Activated naive CD8-positive, alpha-beta T cell treated with anti-CD3 and anti-CD28 coated beads for 36 hours (primary cell): ENCODE results near the gene LY6G6D. TPM values are rescaled to one million over a fixed set of nuclear protein-coding genes. Genes with fewer than 3 reads are reported as not detected.

Source experiments
- DNase-seq: peaks from one replicate; pipeline ENCODE4 v3.0.0; 2021
- H3K27ac Mint-ChIP-seq: one replicate; pipeline ENCODE4 v1.8.0; 2022; ENCODE audit warnings: mild to moderate bottlenecking, moderate library complexity, mixed read lengths
- H3K27me3 Mint-ChIP-seq: one replicate; pipeline ENCODE4 v1.8.0; 2022; ENCODE audit warnings: mild to moderate bottlenecking, mixed read lengths
- H3K36me3 Mint-ChIP-seq: one replicate; pipeline ENCODE4 v1.8.0; 2021; ENCODE audit warnings: mild to moderate bottlenecking, mixed read lengths
- H3K4me1 Mint-ChIP-seq: one replicate; pipeline ENCODE4 v1.8.0; 2021; ENCODE audit warnings: mixed read lengths
- H3K4me3 Mint-ChIP-seq: one replicate; pipeline ENCODE4 v1.8.0; 2022; ENCODE audit warnings: mild to moderate bottlenecking, moderate library complexity, mixed read lengths
- H3K9me3 Mint-ChIP-seq: one replicate; pipeline ENCODE4 v1.8.0; 2022; ENCODE audit warnings: mixed read lengths
- total RNA-seq, 2 experiments: library from RNA; stranded (reverse); gene quantifications; one replicate each; pipeline ENCODE4 v1.2.3, GENCODE V29; 2021

Gene LY6G6D
- total RNA-seq, 2 experiments from 2014 or later = not detected

- H3K4me3 Mint-ChIP-seq = peak overlapping the region; percentile 93
- H3K27me3 Mint-ChIP-seq = no peaks in the 10 kb centered on the region
- no peaks in the 10 kb centered on the region for H3K9me3 Mint-ChIP-seq
- H3K4me1 Mint-ChIP-seq = peaks cover 52% of the 10 kb centered on the region
- no peak for DNase-seq
- peak overlapping the region; percentile 89 for H3K27ac Mint-ChIP-seq
- peaks cover 40% of the 10 kb centered on the region for H3K36me3 Mint-ChIP-seq
Measured at GRCh38 chr6:31734247-31734820, 19.2 kb downstream of the LY6G6D start.

- Mint-ChIP-seq H3K27ac (peak overlapping the region; percentile 89), H3K4me1 (peaks cover 52% of the 10 kb centered on the region), H3K36me3 (peaks cover 42% of the 10 kb centered on the region), H3K27me3 (no peaks in the 10 kb centered on the region), H3K4me3 (peak overlapping the region; percentile 93), H3K9me3 (no peaks in the 10 kb centered on the region)
- peak; percentile 64 for DNase-seq
Measured at GRCh38 chr6:31734821-31735406, 19.8 kb downstream of the LY6G6D start.

GRCh38 chr6:31736021-31736767, 21.0 kb downstream of the LY6G6D start, which contains the start of gene CLIC1:
CLIC1 (minus strand) TSS chr6:31736530; CDS start chr6:31736300, 230 bp downstream.
- H3K27me3 Mint-ChIP-seq = no peaks in the 10 kb centered on the region
- H3K4me3 Mint-ChIP-seq = peak within 1 kb of the TSS; percentile 93
- peak; percentile 84 for DNase-seq
- H3K36me3 Mint-ChIP-seq = peaks cover 42% of the 10 kb centered on the region
- H3K27ac Mint-ChIP-seq = peak within 1 kb of the TSS; percentile 89
- H3K9me3 Mint-ChIP-seq = no peaks in the 10 kb centered on the region
- peaks cover 53% of the 10 kb centered on the region for H3K4me1 Mint-ChIP-seq

- Mint-ChIP-seq H3K27ac (peak overlapping the region; percentile 89), H3K36me3 (peaks cover 45% of the 10 kb centered on the region), H3K27me3 (no peaks in the 10 kb centered on the region), H3K4me1 (peaks cover 57% of the 10 kb centered on the region), H3K9me3 (no peaks in the 10 kb centered on the region), H3K4me3 (peak overlapping the region; percentile 93)
- no peak for DNase-seq
Measured at GRCh38 chr6:31736768-31737314, 21.7 kb downstream of the LY6G6D start.

- Mint-ChIP-seq H3K4me1 (peaks cover 54% of the 10 kb centered on the region), H3K27me3 (no peaks in the 10 kb centered on the region), H3K4me3 (peak overlapping the region; percentile 93), H3K9me3 (no peaks in the 10 kb centered on the region), H3K27ac (peak overlapping the region; percentile 89), H3K36me3 (peaks cover 47% of the 10 kb centered on the region)
- no peak for DNase-seq
Measured at GRCh38 chr6:31737315-31737990, 22.3 kb downstream of the LY6G6D start.

GRCh38 chr6:31737991-31738979, 23.1 kb downstream of the LY6G6D start:
- Mint-ChIP-seq H3K4me1 (peaks cover 51% of the 10 kb centered on the region), H3K9me3 (no peaks in the 10 kb centered on the region), H3K27me3 (no peaks in the 10 kb centered on the region), H3K4me3 (peak overlapping the region; percentile 93), H3K27ac (peak overlapping the region; percentile 89), H3K36me3 (peaks cover 53% of the 10 kb centered on the region)
- peak; percentile 60 for DNase-seq

GRCh38 chr6:31739639-31740396, 24.7 kb downstream of the LY6G6D start, which contains the start of gene MSH5:
MSH5 (plus strand) TSS chr6:31740005; CDS start chr6:31740467, 462 bp downstream.
- H3K36me3 Mint-ChIP-seq = peaks cover 51% of the 10 kb centered on the region
- peak within 1 kb of the TSS; percentile 89 for H3K27ac Mint-ChIP-seq
- H3K4me1 Mint-ChIP-seq = peaks cover 42% of the 10 kb centered on the region
- DNase-seq = peak; percentile 97
- H3K27me3 Mint-ChIP-seq = no peaks in the 10 kb centered on the region
- H3K9me3 Mint-ChIP-seq = no peaks in the 10 kb centered on the region
- H3K4me3 Mint-ChIP-seq = peak within 1 kb of the TSS; percentile 93

GRCh38 chr6:31740397-31741223, 25.5 kb downstream of the LY6G6D start:
- peak; percentile 45 for DNase-seq
- H3K4me1 Mint-ChIP-seq = peaks cover 44% of the 10 kb centered on the region
- H3K27ac Mint-ChIP-seq = peak overlapping the region; percentile 89
- H3K27me3 Mint-ChIP-seq = no peaks in the 10 kb centered on the region
- H3K9me3 Mint-ChIP-seq = no peaks in the 10 kb centered on the region
- peaks cover 50% of the 10 kb centered on the region for H3K36me3 Mint-ChIP-seq
- H3K4me3 Mint-ChIP-seq = peak overlapping the region; percentile 90

GRCh38 chr6:31741815-31742214, 26.7 kb downstream of the LY6G6D start:
- Mint-ChIP-seq H3K4me1 (peaks cover 41% of the 10 kb centered on the region), H3K36me3 (peaks cover 51% of the 10 kb centered on the region), H3K9me3 (no peaks in the 10 kb centered on the region), H3K27me3 (no peaks in the 10 kb centered on the region), H3K4me3 (peak overlapping the region; percentile 90), H3K27ac (peak overlapping the region; percentile 61)
- DNase-seq = no peak

- Mint-ChIP-seq H3K4me3 (no peak overlapping the region), H3K36me3 (peaks cover 59% of the 10 kb centered on the region), H3K9me3 (no peaks in the 10 kb centered on the region), H3K27ac (no peak overlapping the region), H3K27me3 (no peaks in the 10 kb centered on the region), H3K4me1 (peaks cover 31% of the 10 kb centered on the region)
- DNase-seq = no peak
Measured at GRCh38 chr6:31742894-31743293, 27.7 kb downstream of the LY6G6D start.

- no peak overlapping the region for H3K27ac Mint-ChIP-seq
- no peak for DNase-seq
- no peak overlapping the region for H3K4me3 Mint-ChIP-seq
Measured at GRCh38 chr6:31744422-31744821, 29.3 kb downstream of the LY6G6D start.

GRCh38 chr6:31749301-31750036, 34.3 kb downstream of the LY6G6D start:
- peaks cover 2% of the 10 kb centered on the region for H3K4me1 Mint-ChIP-seq
- peaks cover 31% of the 10 kb centered on the region for H3K36me3 Mint-ChIP-seq
- H3K4me3 Mint-ChIP-seq = no peak overlapping the region
- no peaks in the 10 kb centered on the region for H3K9me3 Mint-ChIP-seq
- H3K27ac Mint-ChIP-seq = no peak overlapping the region
- H3K27me3 Mint-ChIP-seq = no peaks in the 10 kb centered on the region
- no peak for DNase-seq

More at GRCh38 chr6:31744422-31744821, 29.3 kb downstream of the LY6G6D start:
- peaks cover 16% of the 10 kb centered on the region for H3K4me1 Mint-ChIP-seq
- no peaks in the 10 kb centered on the region for H3K27me3 Mint-ChIP-seq
- peaks cover 67% of the 10 kb centered on the region for H3K36me3 Mint-ChIP-seq
- no peaks in the 10 kb centered on the region for H3K9me3 Mint-ChIP-seq
